C4-2B (cell line): ENCODE data around the gene CCND1.

ENCODE experiments used
- H3K27ac ChIP-seq: fragments of 450-650 bp; 2 replicates; pipeline ENCODE4 v1.5.1; 2017
- CTCF ChIP-seq: fragments of 450-650 bp; conservative IDR thresholded peaks from 2 replicates; pipeline ENCODE4 v1.5.1; 2017; ENCODE audit warnings: mild to moderate bottlenecking
- ZFX ChIP-seq: fragments of 450-650 bp; IDR thresholded peaks from 2 replicates; pipeline ENCODE4 v1.6.1; 2017

Gene CCND1

DNA sequence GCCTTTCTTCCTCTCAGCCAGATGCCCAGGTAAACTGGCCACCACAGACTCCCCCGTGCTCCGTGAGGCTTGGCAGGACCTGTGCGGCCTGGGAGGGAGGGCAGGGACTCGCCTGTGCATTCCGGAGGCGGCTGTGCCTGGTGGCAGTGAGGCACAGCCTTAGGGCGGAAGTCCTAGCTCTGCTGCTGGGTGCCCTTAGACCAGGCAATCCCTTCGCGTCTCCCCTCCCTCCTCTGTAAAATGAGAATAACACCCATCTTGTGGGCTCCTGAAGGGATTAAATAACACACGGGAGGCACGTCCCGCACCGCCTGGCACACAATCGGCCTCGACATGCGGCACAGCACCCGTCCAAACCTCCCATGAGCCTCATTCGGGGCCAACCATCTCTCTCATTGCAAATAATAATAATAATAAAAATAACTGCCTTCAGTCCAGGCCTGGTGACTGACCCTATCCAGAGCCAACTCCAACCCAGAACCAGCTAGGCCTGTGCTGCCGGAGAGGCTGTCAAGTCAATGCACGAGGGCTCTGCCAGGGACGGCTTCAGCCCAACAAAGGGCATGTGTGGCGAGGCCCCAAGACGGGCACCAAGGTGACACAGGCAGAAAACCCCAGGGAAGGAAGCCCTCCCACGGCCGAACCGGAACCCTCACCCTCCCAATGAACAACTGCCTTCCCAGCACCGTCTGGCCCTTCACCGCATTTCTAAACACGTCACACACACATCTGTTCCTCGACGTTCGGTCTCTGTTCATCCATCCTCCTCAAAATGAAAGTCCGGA lies 26.0 kb downstream of the CCND1 start:
- H3K27ac ChIP-seq = no peak overlapping the region
- no peak for TF ChIP-seq ZFX
- TF ChIP-seq CTCF = no peak

- TF ChIP-seq ZFX (no peak), CTCF (no peak)
- no peak overlapping the region for H3K27ac ChIP-seq
Observed at GRCh38 chr11:69667619-69668604, 27.0 kb downstream of the CCND1 start.

DNA sequence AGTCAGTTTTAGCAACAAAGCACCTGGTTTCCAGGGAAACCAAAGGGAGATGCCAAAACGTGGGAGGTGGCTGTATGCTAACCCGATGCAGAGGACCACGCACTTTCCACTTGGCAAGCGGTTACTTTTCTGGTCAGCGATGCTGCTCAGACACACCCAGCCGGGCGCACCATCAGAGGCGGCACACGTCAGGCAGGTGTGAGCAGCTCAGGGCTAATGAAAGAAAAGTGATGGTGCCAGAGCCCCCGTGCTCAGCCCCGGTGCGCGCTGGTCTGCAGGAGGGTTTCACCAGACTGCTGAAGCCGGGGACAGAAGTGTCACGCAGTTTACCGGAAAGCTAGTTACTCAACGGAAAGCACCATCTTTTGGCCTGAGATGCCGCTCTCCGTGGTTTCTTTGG lies 28.5 kb downstream of the CCND1 start:
- no peak overlapping the region for H3K27ac ChIP-seq
- TF ChIP-seq CTCF = no peak
- no peak for TF ChIP-seq ZFX

DNA sequence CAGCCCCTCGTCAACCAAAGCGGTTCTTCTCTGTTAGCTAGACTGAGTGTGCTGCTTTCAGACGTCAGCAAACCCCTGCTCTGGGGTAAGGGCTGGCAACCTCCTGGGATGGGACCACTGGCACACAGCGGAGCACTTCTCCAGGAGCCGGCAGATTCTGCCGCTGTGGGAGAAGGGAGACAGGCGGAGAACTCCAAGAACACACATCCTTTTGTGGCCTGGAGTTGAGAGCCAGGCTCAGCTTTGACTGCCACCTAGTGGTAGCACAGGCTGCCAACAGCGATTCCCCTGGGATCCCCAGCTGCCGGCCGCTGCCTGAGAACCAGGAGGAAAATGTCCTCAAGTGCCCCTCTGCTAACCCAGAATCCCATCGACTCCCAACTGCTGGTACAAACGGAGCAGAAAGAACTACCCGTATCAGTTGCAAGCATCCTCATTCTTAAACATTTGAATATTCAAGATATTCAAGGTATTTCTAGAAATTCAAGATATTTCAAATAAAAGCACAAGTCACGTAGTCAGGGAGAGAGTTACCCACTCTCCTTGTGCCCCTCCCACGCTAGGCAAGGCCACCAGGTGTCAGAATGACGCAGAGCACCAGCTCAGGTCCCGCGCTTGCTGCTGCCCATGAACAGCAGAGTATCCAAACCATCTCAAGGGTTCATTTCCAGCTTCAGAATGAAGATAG lies 29.3 kb downstream of the CCND1 start:
- no peak overlapping the region for H3K27ac ChIP-seq
- TF ChIP-seq CTCF (peak; percentile 97), ZFX (no peak)

DNA sequence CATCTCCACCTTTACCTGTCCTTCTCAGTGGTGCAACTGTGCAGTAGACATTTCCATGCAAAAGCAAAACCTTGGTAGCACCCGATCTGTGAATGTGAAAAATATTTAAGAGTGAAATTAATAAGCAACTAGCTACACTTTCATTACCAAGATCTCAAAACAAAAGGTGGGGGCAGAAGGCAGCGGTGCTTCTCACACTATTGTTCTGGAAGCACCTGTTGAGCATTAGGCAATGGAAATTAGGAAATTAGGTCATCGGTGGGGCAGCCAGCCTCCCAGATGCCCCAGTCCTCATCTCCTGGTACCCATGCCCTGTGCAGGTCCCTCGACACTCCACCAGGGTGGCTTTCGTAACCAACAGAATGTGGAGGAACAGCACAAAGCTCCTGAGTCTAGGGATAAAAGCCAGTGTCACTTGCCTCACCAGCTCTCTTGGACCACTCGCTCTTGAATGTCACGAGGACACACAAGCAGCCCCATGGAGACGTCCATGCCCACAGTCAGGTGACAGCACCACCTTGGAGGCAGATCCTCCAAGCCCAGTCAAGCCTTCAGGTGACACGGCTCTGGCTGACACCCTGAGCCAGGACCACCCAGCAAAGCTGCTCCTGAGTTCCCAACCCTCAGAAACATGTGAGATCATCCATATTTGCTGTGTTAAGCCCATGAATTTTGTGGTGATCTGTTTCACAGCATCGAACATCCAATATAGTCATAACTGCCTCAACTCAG lies 30.9 kb downstream of the CCND1 start:
- TF ChIP-seq CTCF = no peak
- no peak for TF ChIP-seq ZFX
- H3K27ac ChIP-seq = no peak overlapping the region

DNA sequence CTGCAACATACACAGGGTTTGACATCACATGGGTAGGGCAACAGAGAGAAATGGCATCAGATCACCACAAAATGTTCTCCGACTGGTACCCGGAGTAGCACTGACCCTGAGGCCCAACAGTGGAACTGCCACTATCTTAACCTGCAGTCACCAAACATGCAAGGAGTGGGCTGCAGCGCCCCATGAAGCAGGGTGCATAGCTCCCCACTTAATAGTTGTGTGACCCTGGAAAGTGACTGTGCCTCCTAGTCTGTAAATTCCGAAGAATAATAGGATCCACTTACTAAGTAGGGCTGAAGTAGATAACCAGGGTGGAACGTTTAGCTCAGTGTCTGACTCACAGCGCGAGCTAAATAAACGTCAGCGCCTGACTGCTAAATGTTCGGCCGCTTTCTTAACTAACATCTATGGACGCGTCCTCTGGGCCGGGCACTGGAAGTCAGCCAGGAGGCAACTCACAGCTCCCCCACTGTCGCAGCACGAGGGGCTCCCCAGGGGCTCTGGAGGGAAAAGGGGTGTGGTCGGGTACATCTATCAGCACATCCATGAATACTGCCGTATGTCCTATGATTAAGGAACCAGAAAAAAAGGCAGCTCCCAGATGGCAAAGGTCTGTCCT lies 33.4 kb downstream of the CCND1 start:
- TF ChIP-seq CTCF (no peak), ZFX (no peak)
- H3K27ac ChIP-seq = peak overlapping the region; percentile 82
